HG03097 (cell line): Measurements from ENCODE around the gene DGKI.

Experiments used
- ATAC-seq: cut with Tn5 transposase; IDR thresholded peaks from one replicate; pipeline ENCODE4 v1.9.1; 2021; ENCODE audit not compliant: unreplicated experiment, low FRiP score

DGKI gene

DNA sequence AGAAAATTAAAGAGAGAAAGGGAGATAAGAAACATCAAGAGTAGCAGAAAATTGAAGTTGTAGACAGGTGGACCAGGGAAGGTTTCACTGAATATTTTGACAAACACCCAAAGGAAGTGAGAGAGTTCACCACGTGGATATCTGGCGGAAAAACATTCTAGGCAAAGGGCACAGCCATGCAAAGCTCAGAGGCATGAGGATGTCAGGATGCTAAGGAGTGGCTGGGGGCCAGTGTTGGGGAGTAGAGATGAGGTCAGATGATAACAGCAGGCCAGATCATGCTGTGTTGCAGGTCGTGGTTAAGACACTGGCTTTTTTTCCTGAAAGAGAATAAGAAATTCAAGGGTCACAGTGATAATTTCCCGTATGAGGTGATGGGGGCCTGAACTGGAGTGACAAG is 181.9 kb downstream of the DGKI start:
- ATAC-seq = no peak

- ATAC-seq = no peak
These were observed 185.1 kb downstream of the DGKI start for GRCh38 chr7:137661634-137662033.

DNA sequence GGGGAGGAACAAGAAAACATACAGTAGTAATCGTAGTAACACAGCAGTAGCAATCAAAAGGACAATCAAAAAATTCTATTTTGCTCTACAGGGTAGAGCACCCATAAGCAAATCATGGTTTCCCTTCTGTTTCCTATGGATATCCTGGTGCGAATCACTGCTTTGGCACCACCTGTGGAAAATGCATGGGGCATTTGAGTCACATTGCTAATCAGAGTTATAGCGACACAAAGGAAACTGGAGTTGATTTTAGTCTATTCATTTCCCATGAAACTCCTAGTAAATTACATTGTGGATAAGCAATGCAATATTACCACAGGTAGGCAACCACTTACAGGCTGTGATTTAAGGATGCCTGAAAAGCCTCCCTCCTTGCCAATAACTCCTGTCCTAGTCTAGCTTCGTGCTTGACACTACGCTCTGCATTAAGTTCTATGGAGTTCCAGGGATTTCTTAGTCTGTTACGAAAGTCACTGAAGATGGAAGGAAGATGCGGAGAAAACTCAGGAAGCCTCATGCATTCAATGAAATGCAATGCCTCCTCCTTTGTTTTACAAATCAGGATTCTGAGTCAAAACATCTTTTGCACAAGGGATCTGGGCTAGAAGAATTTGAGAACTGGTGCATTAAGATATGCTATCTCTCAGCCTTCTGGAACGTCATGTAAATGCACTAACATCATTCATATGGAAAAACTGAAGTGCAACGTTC is 188.4 kb downstream of the DGKI start:
- ATAC-seq = no peak

DNA sequence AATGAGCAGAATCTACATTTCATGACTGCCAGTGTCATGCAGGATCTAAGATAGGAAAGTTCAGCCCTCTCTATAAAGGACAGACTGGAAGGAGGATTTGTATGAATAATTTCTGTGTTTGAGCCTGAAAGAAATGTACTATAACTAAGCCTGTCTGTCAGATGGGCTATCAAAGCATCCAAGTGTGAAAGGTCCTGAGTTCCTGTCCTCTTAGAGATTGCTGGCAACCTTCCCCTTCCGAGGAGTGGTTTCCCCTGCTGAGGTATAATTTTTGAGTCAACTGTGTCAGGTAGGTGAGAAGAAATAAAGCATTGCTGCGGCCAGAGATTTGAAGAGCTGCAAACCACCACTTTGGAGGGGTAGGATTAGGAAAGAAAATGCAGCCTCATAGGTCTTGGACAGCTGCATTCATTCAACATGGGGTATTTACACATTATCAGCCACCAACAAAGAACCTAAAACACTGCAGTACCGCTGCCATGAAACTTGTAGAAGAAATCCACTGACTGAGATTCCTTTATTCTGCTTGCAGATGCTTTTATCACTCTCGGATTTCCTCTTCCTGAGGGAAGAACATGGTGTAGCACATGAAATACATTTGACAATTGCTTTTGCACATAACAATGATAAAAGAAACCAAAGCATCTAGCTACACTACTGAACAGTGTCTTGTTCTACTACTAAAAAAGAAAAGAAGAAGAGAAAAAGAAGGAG is 189.1 kb downstream of the DGKI start:
- ATAC-seq = no peak

DNA sequence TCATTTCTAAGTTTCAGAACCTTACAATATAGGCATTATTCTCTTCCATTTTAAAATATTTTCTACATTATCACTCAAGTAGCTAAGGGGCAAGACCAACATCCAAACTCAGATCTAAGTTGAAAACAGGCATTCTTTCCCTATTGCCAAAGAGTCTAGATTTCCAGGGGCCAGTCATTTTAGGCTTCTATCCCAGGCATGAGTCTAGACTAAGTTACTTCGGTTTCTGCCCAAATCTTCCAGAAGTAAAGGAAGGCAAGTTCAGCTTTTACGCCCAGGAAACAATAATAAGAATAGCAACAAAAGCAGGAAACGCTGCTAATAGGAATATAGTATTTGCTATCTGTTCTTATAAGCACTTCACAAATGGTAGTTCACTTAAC is 189.9 kb downstream of the DGKI start:
- no peak for ATAC-seq

DNA sequence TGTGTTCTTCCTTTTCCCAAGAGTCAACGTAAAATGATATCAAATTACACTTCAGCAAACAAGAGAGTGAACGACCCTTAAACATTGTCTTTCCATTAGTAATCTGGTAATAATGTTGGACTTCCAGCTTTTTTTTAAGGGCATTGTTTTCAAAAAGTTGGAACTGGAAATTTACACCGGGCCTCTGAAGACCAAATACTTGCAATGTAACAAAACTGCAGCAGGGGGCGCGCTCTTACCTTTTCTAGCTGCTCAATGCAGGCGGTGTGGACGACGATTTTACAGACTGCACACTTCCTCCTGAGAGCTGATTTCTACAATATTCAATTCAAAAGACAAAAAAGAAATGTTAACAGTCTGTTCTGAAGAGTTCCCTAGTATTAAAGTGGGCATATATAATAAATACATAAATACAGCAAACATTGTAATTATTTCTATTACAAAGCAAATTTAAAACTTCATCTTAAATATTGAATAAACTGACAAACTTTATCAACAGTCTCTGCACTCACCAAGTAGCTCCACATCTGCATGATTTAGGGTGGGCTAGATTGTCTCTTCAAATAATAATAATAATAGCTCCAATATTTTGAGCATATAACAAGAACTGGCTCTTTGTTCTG is 190.4 kb downstream of the DGKI start:
- no peak for ATAC-seq

DNA sequence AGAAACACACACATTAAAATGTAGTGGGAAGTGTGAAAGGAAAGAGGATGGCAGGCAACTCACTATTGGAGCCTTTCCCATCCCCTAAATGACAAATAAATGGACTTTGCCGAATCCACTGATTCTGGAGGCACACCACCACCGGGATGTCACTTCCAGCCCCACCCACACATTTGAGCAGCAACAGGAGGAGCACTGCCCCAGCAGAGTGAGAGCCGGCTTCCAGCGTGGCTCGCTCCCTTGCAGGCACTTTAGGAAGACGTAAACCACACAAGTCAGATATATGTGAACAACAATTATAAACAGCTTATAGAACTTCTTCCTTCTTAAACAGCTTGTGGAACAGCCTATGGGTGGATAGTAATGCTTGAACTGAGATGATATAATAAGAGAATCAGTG is 191.0 kb downstream of the DGKI start:
- no peak for ATAC-seq

DNA sequence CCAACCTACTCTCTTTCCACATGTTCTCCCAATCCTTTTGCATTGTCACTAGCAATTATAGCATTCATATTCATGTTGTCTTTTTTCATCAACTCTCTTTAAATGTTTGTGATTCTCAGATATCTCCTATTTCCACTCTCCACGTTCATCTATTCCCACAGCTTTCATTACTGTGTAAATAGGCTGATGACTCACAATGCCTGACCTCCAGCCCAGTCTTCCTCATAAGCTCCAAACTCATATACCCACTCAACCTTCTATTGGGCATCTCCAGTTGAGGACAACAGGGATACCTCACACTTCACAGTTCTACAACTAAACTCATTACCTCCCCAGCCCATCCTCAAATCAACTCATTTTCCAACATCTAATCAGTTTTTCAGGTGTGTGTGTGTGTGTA is 194.1 kb downstream of the DGKI start:
- no peak for ATAC-seq

GRCh38 chr7:137647905-137648565 is 198.7 kb downstream of the DGKI start:
- no peak for ATAC-seq

DNA sequence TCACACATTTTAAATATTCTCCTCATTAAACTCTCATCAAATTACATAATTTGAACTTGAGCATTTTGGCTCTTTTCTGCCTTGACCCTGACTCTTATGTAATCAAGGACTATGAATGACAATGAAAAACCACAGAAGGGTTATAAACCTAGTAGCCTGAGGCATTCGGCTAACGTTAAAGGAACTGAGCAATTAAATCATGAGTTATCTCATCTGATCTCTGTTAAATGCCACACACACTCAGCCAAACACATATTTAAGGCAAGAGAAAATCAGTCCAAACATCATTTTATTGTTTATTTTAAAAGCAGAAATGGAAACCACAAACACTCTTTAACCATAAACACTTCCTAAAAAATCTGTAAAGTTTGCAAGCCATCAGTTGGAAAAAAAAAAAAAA is 204.3 kb downstream of the DGKI start:
- ATAC-seq = no peak

DNA sequence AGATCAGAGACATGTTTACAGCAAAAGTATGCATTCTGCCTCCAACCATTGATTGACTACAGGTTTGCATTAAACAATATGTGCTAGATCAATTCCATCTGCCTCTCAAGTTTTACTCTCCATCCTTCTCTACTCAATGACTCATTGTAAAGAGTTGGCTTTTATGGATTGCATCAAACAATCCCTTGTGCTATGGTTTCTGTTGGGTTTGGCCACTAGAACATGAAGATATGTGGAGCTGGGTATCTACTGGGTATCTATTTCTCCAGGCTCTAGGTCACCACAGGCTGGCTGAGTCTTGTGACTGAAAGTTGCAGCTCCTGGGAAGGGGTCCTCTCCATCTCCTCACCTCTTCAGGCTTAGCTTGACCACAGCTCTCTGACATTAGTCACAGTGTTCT is 204.7 kb downstream of the DGKI start:
- no peak for ATAC-seq

- no peak for ATAC-seq
These were observed 210.4 kb downstream of the DGKI start for GRCh38 chr7:137636376-137636775.

GRCh38 chr7:137635874-137636273 is 210.9 kb downstream of the DGKI start:
- no peak for ATAC-seq

- ATAC-seq = no peak
These were observed 211.6 kb downstream of the DGKI start for GRCh38 chr7:137635132-137635531.

GRCh38 chr7:137634356-137634755 is 212.4 kb downstream of the DGKI start:
- ATAC-seq = no peak

- ATAC-seq = no peak
These were observed 213.6 kb downstream of the DGKI start for GRCh38 chr7:137633133-137633532.

DNA sequence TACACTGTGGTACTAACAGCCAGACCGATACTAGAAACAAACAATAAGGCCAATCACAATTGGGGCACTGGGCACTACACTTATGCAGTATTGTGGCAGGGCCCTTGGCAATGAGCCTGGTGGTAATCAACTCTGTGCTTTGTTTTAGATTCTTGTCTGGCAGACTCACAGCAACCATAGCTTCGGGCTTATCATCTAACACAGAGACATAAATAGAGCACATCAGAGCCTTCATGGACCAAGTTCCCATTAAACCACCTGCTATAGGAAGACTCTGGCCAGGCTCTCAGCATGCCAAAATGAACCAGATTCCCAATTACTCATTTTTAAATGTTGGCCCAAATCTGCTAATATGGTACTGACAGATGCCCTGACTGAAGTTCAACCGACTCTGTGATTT is 218.6 kb downstream of the DGKI start:
- ATAC-seq = no peak

GRCh38 chr7:137626469-137627067 is 220.2 kb downstream of the DGKI start:
- peak; percentile 68 for ATAC-seq

DNA sequence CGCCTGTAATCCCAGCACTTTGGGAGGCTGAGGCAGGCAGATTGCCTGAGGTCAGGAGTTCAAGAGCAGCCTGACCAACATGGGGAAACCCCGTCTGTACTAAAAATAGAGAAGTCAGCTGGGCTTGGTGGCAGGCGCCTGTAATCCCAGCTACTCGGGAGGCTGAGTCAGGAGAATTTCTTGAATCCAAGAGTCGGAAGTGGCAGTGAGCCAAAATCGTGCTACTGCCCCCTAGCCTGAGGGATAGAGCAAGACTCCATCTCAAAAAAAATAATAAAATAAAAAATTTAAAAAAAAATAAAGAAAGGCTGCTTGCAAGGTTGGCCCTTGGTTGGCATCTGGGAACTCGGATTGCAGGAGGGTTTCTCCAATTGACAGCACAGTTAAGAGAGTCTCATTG is 221.6 kb downstream of the DGKI start:
- ATAC-seq = no peak

- ATAC-seq = no peak
These were observed 227.6 kb downstream of the DGKI start for GRCh38 chr7:137619181-137619580.

- ATAC-seq = no peak
These were observed 228.0 kb downstream of the DGKI start for GRCh38 chr7:137618748-137619147.
